T-helper 2 cell (primary cell): ENCODE measurements around the gene FYN.
"Not testable (repeated sequence)": the region's sequence is repeated elsewhere in the genome, so short reads cannot be mapped to it uniquely, and the experiment has no call there.

Experiments
- DNase-seq, 5 experiments: peaks; one replicate each; pipeline versions ENCODE4 v3.0.0 to v3.0.0-alpha.2; 2012 to 2022

Gene FYN

DNA sequence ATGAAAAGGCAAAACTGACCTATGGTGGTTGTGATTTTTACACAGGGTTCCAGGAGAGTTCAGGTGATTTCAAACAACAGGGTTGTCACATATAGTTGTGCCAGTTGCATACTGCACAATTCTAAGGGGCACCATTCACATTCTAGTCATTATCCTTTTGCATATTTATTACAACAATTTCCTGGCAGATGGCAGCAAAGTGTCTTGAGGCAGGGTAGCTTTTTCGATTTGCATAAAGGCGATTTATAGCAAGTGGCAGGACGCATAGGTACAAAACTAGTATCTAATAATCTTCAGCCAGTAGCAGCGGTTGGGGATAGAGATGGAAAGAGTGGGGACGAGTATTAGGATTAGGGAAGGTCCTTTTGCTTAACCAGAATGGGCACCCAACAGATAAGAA, 221.1 kb downstream of the FYN start:
- DNase-seq: no peak

DNA sequence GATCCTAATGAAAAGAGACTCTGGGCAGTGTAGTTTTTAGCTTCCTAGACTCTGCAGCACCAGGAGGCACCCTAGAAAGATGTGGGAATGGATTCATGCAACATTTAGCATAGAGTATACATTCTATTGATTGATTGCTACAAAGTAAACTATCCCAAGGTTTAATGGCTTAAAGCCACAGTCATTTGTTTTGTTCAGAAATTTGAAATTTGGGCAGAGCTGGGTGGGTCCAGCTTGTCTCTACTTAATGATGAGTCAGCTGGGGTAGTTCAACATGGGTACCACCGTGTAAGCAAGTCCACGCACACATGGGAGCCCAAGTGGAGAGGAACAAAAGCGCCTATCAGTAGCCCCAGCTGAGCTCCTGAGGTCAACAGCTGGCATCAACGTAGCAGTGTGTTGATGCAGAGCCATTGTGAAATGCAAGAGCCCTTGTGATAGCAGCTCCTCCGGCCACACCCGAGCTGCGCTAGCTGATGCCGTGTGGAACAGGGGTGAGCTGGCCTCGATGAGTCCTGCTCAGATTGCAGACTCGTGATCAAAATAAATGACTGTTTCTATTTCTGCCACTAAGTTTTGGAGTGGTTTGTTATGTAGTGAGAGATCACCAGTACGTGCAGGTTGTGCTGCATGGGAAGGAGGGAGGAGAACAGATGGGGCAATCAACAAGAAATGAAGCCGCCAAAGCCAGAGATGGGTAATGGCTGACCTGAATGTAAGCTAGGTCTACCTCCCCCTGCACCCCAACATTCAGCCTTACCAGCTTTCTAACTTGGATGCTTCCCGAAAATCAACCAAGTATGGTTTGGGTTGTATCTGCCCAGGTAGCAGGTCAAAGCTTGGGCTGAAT, 221.8 kb downstream of the FYN start:
- DNase-seq: no peak

DNA sequence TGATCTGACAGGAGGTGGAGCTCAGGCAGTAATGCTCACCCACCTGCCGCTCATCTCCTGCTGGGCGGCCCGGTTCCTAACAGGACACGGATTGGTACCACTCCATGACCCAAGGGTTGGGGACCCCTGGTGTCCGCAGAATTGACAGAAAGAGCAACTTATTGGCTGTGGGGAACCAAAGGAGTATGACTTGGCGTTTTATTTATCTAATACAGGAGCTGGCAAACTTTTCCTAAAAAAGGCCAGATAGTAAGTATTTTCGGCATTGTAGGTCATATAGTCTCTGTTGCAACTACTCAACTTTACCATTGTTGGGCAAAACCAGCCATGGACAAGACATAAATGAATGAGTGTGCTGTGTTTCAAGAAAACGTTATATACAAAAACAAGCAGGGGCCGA, 223.2 kb downstream of the FYN start:
- no peak for DNase-seq

DNA sequence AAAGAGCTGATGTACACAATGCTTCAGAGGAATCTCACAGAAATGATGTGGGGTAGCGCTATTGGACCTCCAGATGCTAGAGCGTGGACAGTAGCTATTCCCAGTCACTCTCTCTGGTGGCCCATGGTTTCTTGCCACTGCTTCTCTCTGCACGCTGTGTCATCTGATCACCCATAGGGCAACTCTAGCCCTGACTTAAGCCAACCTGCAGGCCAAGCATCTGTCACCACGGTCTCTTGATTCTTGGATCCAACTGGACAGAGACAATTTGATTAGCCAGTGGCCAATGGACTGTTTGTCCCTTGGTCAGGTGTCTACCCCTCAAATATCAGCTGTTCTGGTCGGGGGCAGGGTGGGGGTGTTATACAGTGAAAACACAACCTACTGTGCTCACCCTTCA, 225.2 kb downstream of the FYN start:
- DNase-seq: no peak

DNA sequence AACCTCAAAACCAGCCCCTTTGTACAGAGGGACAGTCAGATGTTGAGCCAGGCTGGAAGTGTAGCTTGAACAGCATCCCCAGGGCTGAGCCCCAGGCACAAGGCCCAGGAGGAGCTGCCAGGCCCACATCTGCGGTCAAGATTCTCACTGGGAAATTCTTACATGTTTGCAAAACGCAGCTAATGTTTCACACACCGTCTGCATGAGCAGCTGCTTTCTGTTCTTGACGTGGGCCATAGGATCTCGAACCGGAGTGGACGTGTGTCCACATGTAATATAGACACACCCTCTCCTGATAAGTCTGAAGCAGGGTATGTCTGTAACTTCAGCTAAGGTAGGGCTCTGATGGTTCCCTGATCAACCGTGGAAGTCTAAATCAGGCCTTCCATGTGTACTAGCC, 226.3 kb downstream of the FYN start:
- DNase-seq: no peak

DNA sequence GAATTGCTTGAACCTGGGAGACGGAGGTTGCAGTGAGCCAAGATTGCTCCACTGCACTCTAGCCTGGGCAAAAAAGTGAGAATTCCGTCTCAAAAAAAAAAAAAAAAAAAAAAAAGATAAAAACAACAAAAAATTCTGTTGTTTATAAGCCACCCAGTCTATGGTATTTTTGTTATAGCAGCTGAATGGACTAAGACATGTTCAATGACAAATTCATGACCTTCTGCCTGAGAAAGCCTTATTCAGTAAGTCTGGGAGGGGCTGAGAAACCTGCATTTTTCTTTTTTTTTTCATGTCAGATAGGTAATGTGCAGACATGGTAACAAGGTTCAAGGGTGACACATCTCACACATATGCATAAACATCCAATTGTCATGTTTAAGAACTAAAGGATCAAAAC, 227.2 kb downstream of the FYN start:
- DNase-seq: no peak

DNA sequence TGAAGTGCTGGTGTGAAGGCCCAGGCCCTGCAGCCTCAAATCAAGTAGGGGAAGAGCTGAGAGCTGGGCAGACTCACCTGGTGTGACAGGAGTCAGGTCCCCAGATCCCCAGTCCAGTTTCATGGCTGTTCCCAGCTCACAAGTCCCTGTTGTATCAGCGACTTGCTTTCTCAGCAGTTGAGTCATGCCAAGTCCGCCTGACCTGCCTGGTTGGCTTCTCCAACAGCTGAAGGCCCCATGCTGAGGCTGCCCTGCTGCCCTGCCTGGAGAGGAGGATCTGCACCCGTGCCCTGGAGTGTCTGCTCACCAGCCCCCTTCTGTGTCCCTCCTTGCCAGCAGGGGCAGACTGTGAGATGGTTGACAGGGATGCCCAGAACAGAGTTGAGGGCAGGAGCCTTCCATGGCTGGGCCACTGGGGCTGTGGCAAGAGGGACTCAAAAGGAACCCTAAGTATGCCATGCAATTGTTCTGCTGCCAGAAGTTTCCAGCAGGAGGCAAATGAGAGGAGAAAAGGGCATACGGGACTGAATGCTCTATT, 228.3 kb downstream of the FYN start:
- no peak for DNase-seq

DNA sequence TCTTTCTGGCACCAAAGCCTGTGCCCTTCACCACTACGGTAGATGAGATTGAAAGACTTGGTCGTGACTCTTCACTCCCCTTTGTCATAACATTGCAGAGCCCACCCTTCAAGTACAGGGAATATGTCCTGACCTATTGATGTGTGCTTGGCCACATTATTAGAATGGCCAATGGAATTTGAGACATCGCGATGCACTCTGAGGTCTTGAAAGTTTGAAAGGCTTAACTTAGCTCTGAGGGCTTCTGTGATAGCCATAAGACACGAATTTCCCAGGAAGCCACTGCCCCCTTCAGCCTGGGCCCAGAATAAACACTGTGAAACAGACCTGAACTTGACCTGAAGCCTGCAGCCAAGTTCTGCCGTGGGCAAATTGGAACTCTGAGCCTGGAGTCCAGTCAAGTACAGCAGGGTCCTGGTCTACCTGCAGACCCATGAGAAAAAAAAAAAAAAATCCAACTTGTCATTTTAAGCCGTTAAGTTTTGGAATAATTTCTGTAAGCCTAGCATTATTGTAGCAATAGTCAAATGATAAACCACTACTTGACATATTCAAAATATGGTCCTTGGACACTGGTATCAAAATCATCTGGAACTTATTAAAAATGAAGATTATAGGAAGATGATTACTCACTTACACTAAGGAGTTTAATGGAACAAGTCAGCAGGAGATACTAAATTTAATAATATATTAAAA, 230.6 kb downstream of the FYN start:
- peak in 1 of 5 experiments; percentile 48 for DNase-seq

DNA sequence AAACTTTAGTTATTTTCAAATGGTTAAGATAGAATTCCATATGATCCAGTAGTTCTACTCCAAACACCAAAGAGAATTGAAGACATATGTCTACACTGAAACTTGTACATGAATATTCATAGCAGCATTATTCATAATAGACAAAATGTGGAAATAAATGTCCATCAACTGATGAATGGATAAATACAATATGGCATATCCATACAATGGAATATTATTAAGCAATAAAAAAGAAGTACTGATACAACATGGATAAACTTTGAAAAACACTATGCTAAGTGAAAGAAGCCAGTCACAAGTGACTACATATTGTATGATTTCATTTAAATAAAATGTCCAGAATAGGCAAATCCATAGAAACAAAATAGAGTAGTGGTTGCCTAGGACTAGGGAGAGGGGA, 234.0 kb downstream of the FYN start:
- no peak for DNase-seq

DNA sequence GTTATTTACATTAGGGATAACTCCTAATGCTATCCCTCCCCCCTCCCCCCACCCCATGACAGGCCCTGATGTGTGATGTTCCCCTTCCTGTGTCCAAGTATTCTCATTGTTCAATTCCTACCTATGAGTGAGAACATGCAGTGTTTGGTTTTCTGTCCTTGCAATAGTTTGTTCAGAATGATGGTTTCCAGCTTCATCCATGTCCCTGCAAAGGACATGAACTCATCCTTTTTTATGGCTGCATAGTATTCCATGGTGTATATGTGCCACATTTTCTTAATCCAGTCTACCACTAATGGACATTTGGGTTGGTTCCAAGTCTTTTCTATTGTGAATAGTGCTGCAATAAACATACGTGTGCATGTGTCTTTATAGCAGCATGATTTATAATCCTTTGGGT, 238.3 kb downstream of the FYN start:
- not testable (repeated sequence) for DNase-seq

DNA sequence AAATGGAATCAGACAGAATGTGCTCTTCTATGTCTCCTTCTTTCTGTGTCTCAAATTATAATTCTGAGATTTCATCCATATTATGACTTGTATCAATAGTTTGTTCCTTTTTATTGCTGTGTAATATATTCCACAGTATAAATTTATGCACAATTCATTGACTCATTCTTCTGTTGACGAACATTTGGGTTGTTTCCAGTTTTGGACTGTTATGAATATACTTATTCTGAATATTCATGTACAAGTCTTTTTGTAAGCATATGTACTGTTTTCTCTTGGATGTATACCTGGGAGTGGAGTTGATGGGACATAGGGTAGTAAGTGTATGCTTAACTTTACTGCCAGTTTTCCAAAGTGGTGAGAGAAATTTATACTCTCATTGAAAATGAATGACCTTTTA, 239.4 kb downstream of the FYN start:
- DNase-seq: no peak

DNA sequence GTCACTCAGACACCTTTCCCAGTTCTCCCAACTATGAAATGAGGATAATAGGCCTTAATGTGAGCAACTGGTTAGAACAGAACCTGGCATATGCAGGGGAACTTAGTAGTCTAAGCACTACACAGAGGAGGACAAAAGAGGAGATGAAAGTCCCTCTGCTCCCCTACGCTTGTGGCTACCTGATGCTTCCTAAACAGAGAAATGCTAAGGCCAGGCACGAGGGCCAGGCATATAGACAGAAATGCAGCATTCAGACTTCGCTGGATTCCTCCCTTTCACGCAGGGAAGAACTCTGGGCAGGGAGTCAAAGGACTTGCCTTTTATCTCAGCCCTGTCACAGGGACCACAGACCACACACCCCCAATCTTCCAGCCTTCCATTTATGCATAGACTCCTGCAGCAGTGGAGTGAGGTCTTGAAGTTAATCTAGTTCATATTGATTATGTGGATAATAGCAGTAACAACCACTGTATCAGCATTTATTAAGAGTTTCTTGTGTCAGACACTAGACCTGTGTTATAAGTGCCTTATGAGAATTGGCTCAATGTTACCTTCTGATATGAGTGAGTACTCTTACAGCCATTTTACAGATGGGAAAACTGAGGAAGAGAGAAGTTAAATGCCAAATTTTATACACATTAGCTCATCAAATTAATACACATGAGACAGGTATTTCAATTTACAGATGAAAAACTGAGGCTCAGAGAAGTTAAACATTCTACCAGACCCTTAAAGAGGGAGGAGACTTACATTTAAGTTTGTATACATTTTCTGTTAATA, 240.6 kb downstream of the FYN start:
- no peak for DNase-seq

DNA sequence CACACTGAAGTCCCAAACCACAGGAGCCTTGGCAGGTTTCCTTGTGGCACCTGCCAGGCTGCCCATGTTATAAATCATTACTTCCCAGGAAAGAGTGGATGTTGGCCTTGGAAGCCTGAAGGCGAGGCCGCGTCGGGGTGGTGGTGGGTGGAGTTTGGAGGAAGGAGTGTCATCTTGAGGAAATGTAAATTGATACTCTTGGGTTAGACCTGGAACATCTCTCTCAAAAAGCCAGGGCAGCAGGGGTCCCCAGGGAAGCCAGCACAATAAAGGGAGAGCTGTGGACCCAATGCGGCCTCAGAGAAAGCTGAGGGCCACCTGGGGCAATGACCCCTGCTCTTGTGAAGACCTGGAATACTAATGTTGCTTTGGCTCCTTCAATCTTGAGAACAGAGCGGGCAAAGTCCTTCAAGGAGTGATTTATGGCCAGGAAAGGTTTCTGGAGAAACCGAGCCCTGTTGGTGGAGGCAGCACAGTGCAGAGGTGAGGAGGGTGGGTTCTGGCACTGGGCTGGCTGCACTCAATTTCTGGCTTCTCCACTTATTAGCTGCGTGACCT, 241.3 kb downstream of the FYN start:
- no peak for DNase-seq

DNA sequence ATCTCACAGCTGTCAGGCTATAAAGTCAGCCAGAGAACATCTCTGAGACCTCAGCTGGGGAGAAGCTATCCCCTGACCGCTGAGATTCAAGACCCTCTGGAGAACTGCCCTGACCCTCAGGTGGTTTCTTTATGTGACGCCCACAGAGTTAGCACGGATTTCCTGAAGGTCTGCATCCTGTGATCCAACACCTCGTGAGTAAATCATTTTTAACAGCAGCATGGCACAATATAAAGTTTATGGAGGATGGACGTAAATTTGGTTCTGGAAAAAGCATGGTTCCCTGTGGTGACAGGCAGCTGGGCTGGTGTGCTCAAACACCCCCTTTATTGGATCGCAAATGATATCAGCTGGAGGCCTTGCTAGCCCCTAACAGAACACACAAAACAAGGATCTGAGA, 242.2 kb downstream of the FYN start:
- DNase-seq: no peak

DNA sequence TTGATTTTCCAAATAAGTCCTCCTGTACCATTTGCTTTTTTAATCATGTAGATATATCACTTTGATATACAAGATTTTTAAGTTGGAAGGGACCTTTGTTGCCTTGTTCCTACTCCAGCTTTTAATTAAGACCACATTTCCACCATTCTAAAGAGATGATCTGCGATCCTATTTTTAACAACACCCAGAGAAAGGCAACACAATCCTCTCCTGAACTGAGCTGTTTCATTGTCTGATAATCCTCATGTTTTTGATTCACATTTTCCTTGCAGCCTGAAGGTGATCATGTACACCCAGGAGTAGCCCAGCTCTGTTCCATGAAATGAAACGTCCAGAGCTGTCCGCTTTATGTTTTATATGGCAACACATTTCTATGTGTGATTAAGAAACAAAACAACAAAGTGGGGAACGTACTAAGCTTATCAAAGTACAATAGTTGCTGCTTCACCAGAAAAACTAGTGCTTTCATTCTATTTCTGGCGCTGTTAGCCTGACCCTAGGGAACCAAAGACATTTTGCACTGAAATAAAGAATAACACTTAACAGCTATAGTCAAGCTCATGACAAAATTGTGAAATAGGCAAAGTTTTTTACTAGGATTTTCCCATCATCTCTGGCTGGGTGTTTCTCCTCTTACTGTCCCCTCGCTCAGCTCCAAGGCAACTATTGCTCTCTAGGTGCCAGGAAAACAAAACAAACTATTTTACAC, 245.0 kb downstream of the FYN start:
- no peak for DNase-seq

DNA sequence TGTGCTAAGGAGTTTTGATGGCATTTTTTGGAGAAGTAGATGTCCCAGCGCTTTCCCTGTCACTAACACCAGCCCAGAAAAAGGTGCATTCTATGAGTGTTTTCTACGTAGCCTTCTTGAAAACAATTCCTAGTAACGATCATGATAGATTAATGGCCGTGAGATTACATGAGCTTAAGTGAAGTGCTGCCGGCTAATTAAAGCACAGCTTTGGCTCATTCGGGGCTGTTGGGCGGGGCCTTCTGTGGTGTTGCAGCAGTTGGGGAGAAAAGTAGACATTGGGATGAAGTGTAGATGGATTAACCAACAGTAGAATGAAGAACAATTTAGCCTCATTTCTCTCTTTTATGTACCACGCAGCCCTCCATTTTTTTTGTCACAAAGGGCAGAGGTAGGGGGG, 246.8 kb downstream of the FYN start:
- no peak for DNase-seq

DNA sequence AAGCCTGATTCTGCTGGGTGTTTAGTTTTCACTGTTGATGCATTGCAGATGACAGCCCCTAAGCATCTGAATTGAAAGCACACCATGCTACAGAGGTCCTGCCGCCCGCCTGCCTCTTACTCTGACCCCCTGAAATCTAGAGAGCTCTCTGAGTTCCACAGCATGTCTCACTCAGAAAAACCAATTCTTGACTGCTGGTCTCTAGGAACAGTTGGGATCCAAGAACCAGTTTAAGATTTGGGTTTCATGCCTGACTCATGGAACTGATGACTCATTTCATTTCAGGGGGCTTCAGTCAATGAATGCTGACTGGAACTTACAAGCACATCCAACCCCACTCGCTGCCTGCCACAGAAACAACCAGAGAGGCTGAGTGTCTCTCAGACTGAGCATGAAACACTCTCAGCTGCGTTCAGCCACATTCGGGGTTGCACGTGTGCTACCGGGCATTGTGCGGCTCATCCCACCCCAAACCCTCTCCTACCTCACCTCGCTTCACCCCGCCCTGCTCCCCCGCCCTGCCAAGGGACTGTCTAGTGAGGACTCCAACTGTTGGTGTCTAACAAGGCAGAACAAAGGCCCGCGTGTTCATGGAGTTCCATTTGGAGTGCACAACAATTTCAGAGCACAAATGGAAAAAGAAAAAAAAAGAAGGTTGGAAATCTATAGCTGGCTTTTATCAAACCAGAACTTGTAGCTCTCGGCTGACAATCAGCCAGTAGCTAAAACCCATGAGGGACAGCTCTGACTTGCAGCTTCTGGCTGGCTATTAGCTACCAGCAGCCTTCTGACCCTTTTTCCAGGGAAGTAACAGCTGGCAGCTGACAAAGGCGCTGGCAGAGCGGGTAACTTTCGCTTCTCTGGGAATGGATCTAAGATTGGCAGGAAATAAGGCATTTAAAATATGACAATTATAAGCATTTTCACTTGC, 247.5 kb downstream of the FYN start:
- DNase-seq: no peak

DNA sequence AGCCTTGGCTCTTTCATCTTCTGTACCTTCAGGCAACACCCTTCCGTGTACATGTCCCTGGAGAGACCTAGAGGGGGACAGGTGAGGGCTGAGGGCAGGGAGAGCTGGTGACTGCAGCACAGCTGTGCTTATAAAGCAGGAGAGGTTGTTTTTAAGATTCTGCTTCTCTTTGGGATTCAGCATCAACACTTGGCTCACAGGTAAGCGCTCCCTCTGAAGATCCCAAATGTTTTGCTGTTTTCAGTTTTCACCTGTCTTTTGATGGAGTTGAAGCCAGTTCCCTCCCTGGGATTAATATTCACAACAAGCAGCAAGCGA, 248.2 kb downstream of the FYN start:
- DNase-seq: no peak

DNA sequence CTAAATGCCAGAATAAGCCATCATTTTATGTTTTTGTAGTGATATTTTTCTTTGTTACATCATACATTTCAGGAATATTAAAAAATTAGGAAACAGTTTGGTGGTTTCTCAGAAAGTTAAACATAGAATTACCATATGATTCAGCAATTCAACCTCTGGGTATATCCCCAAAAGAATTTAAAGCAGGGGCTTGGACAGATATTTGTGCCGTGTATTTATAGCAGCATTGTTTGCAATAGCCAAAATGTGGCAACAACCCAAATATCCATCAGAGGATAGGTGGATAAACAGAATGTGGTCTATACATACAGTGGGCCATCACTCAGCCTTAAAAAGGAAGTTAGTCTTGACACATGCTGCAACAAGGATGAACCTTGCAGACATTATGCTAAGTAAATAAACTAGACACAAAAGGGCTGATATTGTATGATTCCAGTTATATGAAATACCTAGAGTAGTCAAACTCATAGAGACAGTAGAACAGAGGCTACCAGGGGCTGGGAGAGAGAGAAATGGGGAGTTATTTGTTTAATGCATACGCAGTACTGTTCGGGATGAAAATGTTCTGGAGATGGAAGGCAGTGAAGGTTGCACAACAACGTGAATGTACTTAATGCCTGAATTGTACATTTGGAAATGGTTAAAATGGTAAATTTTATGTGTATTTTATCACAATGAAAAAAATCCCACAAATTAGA, 248.7 kb downstream of the FYN start:
- DNase-seq: no peak

DNA sequence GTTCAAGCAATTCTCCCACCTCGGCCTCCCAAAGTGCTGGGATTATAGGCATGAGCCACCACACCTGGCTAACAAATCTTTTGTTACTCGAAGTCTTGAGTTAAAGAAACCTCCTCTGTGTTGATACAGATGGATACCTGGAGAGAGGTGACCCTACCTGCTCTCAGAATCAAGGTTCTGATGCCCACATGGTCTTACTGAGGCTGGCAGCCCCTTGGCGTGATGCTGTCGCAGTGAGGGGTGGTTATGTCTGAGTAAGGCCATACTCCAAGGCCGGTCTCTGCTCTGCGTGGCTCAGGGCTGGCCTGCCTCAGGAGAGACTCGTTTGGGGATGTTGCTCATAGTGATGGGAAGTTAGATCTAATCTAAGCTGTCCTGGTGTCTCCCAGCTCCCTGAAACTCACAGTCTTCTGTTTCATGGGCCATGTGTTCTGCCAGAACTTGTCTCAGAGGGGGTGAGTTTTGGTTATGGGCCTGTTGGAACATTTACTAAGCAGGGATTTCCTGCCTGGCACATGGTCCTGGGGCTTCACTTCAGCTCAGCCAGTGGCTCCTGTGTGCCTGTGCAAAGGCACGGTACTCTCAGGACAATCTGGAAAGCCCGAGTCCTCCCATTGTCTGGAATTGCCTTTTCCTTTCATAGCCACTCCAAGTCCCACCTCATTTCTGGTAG, 250.1 kb downstream of the FYN start:
- no peak for DNase-seq
